GM18508 (cell line): Measurements from ENCODE around the gene ZNF705A.
"Not testable (repeated sequence)": the region's sequence is repeated elsewhere in the genome, so short reads cannot be mapped to it uniquely, and the experiment has no call there.

ENCODE experiments used
- ATAC-seq: cut with Tn5 transposase; IDR thresholded peaks from one replicate; pipeline ENCODE4 v1.9.1; 2021; ENCODE audit warnings: moderate number of reproducible peaks; ENCODE audit not compliant: insufficient read depth, unreplicated experiment

Gene ZNF705A

GRCh38 chr12:8183346-8183745 is 26.5 kb downstream of the ZNF705A start:
- not testable (repeated sequence) for ATAC-seq

DNA sequence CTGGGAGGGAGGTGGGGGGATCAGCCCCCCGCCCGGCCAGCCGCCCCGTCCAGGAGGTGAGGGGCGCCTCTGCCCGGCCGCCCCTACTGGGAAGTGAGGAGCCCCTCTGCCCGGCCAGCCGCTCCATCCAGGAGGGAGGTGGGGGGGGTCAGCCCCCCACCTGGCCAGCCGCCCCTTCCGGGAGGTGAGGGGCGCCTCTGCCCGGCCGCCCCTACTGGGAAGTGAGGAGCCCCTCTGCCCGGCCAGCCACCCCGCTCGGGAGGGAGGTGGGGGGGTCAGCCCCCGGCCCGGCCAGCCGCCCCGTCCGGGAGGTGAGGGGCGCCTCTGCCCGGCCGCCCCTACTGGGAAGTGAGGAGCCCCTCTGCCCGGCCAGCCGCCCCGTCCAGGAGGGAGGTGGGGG is 27.4 kb downstream of the ZNF705A start:
- not testable (repeated sequence) for ATAC-seq

DNA sequence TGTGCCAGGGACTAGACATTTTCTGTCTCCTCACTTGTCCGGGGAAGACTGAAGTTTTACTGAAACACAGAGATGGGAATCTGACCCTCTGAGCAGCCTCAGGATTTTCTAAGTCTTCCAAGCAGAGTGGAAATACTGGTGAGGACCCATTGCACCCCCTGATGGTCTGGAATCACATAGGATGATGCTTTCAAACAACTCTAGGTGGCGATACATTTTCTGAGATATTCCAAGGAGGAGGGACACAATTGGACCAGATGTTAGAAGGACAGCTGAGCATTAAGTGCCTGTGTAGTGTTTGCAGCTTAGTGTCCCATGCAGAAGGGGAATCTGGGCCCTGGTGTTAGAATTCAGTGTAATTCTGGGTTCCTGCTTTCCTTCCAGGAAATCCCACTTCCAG is 31.3 kb downstream of the ZNF705A start:
- not testable (repeated sequence) for ATAC-seq

DNA sequence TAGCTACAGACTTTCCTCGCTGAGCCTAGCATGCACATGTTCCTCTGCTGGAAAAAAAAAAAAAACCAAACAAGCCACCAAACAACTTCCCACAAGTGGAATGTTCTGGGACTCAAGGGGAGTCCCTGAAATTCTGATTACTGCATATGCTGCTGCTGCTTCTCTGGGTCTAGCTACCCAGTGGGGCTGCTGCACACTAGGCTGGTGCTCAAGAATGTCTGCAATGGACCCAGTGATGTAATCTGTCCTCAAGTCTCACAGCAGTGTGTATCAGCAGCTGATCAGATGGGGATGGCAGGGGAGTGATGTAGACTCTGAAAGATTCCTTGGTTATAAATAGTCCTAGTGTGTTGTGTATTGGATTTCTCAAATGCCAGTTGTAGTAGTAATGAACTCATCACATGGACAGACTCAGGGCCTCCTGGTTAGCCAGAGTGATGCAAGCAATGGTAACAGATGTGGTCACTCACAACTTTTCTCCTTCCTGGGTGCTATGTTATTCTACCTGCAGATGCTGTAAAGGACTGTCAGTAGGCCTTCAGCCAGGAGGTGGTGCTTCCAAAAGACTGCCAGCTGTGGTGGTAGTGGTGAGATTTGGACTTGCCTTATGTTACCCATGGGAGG is 41.0 kb downstream of the ZNF705A start:
- not testable (repeated sequence) for ATAC-seq

DNA sequence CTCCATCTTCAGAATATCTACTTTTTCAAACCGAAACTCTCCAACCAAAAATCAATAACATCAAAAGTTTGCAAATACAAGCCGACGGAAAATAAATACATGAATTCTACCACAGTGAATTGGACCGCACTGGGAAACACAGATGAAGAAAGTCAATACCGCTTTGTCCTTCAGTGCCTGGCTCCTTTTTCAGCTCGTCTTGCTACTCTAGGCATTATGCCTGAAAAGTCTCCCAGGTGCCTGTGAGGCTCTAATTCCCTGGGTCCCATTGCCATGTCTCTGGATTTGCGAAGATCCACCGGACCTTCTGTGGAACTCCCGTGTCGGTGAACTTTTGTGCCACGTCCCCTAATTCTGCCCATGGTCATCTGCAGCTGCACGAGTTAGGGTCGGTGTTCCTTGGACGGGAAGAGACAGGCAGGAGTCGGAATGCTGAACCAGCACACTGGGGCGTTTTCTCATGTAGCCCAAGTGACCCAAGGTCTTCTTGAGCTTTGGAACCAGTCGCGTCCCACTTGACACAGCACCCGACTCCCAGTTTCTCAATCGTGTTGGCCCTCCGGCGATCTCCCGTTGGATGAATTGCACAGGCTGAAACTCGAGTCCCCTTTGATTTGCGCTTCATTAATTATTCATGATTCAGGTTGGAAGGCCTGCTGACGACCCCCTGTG is 62.0 kb downstream of the ZNF705A start:
- not testable (repeated sequence) for ATAC-seq

GRCh38 chr12:8221375-8221774 is 64.6 kb downstream of the ZNF705A start:
- ATAC-seq = not testable (repeated sequence)

DNA sequence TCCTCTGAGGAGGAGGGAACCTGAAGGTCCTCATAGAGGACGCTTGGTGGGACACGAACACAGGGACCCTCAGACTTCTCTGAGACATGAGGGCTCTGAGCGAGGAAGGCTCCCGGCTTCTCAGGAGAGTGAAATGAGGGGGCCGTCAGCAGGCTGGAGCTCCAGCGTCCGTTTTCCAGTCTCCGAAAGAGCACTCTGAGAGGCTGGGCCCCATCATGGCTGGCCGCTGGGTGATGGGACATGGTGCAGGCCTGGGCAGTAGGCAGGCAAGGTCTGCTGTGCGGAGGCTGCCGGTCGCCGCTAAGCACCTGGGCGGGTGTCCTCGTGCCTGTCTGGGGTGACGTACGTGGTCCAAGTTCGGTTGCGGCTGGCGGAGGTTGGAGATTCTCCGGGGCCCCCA is 65.0 kb downstream of the ZNF705A start:
- ATAC-seq = not testable (repeated sequence)

- not testable (repeated sequence) for ATAC-seq
Measured at GRCh38 chr12:8222303-8222702, 65.5 kb downstream of the ZNF705A start.

- not testable (repeated sequence) for ATAC-seq
Measured at GRCh38 chr12:8223646-8224045, 66.8 kb downstream of the ZNF705A start.

DNA sequence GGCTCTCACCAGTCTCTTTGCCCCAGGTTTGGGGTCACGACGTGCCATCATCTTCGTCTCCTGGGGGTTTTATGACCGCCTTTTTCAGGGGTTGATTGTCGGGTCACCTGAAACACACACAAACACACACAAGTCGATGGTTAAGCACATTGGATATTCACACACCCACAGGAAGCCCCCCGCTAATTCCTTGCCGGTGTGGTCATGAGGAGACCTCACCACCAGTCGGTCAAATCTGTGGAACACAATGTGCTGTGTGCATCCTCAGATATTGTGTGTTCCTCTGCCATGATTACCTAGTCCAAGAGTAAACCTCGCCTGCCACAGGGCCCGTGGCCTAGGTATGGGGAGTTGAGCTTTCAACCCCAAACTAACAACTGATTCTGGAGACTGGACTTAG is 68.0 kb downstream of the ZNF705A start:
- ATAC-seq = not testable (repeated sequence)

DNA sequence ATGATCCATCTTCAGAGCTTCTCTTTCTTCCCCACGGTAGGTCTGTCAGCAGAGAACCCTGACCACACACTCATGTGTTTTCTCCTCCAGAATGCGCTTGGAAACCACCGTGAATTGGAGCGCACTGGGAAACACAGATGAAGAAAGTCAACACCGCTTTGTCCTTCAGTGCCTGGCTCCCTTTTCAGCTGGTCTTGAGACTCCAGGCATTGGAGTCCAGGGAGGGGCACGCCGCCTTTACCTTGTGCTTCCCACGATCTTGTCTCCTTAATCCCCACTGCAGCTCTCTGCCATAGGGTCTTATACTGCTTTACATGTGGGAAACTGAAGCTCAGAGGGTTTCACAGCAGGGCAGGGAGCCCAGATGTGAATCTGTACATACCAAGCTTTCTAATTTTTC is 69.5 kb downstream of the ZNF705A start:
- ATAC-seq = no peak

DNA sequence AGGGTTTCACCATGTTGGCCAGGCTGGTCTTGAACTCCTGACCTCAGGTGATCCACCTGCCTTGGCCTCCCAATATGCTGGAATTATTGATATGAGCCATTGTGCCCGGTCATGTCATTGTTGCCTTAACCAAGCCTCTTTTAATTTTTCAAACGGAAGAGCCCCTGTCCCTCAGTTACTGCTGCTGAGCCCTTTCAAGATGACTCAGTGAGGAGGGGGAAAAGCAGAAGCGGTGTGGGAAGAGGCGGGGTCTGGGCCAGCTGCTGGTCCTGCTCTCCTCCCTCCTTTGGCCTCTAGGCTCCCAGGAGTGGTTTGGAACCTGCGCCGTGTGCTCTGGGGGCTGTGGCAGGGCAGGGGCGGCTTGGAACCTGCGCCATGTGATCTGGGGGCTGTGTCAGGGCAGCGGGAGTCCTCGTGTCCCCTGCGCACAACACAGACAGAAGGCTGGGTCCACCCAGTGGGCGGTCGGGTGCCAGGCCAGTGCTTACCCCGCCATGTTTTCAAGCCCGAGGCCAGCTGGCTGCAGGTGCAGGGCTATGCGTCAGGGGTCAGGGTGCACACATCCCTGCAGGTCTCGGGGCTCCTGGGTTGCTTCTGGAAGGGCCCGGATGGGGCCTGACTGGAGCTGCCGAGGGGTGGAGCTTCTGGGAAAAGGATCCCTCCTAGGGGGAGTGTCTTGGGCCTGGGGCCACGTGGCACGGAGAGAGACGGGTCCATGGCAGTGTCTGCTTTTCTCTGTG is 70.3 kb downstream of the ZNF705A start, which contains the start of gene FAM90A1:
FAM90A1 (minus strand) TSS at position 627 of the 740 bp plus-strand sequence. CDS start 2,786 bp downstream, outside the sequence.
- not testable (repeated sequence) for ATAC-seq

DNA sequence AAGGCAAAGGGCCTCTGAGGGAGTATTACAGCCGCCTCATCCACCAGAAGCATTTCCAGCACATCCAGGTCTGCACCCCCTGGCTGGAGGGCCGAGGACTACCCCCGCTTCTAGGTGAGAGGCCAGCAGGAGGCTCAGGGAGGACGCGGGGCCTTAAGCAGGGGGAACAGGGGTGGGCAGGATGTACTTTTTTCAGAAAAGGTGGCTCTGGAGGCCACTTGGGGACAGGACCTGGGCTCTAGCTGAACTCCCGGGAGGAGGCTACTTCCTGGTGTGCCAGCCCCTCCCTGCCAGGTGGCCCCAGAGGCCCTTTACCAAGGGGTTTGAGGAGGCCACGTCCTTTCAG is 70.9 kb downstream of the ZNF705A start:
- ATAC-seq = not testable (repeated sequence)

DNA sequence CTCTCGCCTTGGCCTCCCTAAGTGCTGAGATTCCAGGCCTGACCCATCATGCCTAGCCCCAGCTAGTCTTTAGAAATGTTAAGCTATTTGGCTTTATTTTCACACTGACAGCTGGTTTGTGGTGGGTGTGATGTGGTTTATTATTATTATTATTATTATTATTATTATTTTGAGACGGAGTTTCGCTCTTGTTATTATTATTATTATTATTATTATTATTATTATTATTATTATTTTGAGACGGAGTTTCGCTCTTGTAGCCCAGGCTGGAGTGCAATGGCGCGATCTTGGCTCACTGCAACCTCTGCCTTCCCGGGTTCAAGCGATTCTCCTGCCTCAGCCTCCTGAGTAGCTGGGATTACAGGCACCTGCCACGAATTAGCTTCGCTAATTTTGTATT is 71.8 kb downstream of the ZNF705A start:
- ATAC-seq = not testable (repeated sequence)

DNA sequence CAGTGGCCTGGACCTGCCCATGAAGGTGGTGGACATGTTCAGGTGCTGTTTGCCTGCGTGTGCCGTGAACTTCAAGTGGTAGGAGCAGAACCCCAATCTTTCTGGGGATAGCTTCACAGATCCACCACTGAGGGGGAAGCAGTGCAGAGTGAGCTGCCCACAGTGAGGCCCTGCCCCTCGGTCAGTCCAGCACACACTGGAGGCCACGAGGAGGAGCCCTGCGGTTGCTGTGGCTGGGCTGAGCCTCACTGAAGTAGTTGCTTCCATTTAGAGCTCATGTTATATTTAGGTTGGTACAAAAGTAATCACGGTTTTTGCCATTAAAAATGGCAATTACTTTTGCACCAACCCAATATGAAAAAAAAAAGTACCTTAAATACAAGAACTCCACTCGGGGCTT is 72.7 kb downstream of the ZNF705A start:
- ATAC-seq = not testable (repeated sequence)
